GM18873 (cell line): Measurements from ENCODE around the gene THAP5.
A peak's percentile ranks its signal among the peaks of the same experiment; 100 is the strongest.

Source experiments
- ATAC-seq: cut with Tn5 transposase; IDR thresholded peaks from one replicate; pipeline ENCODE4 v1.9.1; 2021; ENCODE audit warnings: mild to moderate bottlenecking, moderate library complexity, moderate number of reproducible peaks; ENCODE audit not compliant: unreplicated experiment, low FRiP score

The THAP5 gene, protein sequence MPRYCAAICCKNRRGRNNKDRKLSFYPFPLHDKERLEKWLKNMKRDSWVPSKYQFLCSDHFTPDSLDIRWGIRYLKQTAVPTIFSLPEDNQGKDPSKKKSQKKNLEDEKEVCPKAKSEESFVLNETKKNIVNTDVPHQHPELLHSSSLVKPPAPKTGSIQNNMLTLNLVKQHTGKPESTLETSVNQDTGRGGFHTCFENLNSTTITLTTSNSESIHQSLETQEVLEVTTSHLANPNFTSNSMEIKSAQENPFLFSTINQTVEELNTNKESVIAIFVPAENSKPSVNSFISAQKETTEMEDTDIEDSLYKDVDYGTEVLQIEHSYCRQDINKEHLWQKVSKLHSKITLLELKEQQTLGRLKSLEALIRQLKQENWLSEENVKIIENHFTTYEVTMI

DNA sequence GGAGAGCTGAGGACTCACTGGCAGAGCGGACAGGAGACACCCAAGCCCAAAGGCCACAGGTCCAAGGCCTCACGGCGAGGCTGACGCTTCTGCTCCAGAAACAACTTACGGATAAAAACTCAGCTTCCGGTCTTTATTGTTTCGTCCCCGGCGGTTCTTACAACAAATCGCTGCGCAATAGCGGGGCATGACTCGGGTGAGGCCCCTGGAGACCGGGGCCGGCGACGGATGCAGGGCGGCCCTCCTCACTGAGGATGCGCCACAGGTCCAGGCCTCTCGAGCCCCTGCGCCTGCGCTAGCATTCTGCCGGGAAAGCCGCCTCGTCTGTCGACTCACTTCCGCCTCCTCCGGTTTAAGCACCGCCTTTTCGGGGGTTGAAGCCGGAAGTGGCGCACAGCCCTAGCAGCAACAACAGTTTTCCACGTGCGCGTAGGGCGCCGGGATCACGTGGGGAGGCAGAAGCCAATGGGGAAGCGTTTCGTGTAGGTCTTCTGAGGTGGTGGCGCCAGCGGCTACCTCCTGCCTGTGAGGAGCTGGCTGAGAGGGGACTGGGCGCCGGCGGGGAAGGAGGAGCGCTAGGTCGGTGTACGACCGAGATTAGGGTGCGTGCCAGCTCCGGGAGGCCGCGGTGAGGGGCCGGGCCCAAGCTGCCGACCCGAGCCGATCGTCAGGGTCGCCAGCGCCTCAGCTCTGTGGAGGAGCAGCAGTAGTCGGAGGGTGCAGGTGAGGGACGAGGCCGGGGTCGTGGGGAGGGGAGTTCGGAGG lies at the start of gene THAP5, which contains the start of gene DNAJB9:
THAP5 (minus strand) TSS at position 326 of the 765 bp plus-strand sequence; CDS start at position 189, 137 bp downstream.
DNAJB9 (plus strand) TSS at position 494 of the 765 bp plus-strand sequence. CDS start 1,853 bp downstream, outside the sequence.
- peak; percentile 97 for ATAC-seq

DNA sequence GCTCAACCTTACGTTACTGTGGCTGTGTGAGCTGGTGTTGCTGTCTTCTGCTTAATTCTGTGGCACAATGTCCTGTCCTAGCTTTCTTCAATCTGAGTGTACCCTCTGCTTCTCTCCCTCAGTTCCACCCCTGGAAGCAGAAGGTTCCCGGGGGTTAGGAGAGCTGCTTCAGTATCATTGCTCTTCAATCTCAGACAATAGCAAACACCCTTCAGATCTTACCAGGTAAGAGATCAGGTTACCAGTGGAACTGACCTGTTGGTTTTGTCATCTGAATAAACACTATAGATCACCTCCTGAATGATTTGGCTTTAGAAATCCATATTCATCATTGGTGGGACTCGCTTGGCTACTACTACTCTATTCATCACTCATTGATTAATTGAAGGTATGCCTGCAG lies 48.5 kb upstream of the THAP5 start:
- no peak for ATAC-seq

DNA sequence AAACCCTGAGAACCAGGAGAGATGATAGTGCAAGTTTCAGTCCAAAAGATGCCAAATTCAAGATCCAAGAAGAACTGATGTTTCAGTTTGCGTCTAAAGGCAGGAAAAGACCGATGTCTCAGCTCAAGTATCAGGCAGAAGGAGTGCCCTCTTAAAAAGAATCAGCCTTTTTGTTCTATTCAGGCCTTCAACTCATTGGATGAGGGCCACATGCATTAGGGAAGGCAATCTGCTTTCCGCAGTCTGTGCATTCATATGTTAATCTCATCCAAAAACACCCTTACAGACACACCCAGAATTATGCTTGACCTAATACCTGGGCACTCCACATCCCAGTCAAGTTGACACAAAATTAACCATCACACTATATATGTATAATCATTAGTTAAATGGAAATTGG lies 45.4 kb upstream of the THAP5 start:
- no peak for ATAC-seq

DNA sequence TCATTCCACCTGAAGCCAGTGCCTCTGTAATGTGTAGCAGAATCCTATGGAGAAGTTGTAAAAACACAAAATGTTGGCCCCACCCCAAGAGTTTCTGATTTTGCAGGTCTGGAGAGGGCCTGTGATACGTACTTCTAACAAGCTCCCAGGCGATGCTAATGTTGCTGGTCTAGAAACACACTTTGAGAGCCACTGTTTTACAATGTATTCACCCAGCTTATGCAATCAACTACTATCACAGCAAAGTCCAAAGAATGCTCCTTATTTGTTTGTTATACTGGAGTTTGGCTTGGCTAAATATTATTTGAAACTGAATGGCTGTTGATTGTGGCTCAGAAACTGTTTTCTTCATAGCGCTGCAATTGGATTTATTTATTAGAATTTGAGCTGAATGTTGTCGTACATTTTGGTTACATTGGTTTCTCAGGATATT lies 44.5 kb upstream of the THAP5 start:
- no peak for ATAC-seq

DNA sequence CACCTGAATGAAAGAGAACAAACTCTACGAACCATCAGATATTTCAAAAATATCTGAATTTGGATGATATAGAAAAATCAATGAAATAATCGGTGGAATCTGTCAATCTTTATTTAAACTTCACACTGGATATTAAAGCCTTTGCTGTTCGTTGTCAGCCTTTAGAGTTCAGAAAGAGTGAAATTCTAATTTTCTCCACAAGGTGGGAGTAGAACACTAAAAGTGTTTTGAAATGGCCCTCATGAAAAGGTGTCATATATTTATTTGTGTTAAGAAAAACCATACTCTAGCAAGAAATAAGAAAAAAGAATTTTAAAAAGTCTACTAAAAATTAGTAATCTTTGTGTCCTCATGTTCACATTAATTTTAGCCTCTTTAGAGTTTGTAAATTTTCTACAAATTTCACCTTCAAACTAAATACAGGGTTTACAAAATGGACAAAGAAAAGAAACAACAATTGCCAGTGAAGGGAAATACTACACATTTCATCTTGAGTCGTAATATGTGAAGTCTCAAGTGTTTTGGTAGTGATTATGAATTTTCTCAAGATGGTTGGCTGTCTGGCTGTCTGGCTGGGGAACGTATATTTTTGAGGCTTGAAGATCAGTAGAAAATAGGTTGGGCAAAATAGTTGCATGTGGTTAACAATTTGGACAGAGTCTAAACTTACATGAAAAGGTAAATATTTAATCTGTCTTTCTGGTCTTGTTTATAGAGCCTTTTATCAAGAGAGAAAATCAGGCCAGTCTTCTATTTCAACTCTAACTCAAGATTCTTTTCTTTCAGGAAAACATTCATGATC lies 43.8 kb upstream of the THAP5 start:
- no peak for ATAC-seq

DNA sequence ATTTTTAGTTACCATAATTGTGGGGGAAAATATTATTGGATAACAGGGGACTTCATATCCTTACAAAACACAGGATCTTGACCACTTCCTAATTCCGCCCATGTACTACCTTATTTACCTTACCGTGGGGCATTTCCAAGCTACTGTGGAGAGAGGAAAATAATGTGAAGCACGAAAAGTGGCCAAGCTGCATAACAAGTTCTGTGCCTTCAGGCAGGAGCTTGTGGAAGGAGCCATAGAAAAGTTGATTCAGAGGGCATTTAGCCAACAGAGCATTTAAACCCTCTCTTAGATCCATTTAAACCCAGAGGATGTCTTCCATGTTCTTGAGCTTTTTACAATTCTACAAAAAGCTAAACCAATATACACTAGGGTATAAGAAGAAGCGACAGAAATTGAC lies 41.8 kb upstream of the THAP5 start:
- ATAC-seq: no peak

DNA sequence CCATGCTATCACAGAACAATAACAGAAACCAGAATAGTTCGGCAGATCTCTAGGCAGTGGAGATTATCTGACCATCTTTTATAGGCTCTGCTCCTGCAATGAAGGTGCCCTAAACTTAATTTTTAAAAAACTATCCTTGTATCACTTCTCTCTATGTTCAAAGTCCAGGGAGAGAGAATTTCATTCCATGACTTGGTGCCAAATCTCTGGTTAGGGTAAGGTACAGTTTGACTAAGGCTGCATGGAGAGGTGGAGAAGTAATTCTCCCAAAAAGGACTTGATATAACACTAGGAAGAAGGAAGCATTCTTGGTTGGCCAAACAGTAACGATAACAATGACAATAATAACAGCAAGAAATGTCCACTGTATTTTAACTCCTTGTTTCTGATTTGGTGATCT lies 40.1 kb upstream of the THAP5 start:
- ATAC-seq: no peak

DNA sequence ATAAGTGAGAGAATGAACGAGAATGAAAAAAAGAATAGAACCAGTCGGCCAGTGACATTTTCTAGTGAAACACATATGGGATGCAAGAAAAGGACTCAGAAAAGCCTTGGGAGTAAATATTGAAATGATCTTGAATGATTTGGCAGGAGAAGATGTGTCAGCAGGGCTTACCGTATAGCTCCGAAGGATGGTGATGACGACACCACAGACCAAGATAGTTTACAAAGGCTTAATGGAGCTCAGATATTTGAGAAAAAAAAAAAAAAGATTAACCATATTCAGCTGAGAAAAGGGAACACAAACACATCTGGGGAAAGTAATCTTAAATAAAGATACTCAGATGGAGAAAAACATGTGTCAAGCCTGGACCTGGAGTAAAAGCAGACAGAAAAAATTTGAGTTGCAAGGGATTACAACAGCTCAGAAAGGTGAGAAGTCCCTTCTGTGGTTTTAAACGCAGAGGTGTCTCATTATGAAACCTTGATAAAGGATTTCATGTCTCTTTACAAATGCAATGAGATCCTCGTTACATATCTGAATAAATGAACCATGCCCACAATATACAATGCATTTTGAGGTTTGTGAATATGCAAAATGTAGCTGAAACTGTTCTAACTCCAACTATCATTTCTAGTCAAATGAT lies 36.2 kb upstream of the THAP5 start:
- no peak for ATAC-seq

DNA sequence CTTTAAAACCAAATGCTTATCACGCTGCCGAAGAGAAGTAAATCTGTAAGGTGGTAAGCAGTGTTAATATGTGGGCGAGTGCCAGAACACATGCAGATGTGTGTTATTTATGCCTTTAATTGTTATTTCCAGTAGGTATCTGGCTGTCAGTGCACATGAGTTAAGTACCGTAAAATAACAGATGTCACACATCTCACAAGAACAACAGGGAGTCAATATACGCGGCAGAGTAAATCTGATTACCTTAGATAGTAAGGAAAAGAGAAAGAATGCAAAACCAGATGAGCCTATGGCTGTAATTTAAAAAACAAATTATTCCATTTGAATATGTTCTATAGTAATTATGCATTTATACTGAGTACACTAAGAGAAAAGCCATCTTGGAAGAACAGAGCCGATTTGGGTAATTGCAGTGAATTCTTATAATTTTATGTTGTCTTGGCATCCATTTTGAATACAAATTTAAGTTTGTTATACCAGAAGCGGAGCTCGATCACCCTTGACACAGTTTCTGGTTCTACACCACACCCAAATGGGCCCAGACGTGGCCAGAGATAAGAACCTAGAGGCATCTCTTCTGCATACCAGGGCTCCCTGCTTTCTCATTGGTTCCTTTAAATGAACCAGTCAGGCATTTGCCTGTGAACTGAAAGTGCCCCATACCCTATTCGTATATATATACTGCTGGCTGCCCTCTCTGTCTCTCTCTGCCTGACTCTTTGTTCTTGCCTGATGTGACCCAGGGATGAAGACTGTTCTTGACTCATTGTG lies 35.0 kb upstream of the THAP5 start:
- ATAC-seq: no peak

DNA sequence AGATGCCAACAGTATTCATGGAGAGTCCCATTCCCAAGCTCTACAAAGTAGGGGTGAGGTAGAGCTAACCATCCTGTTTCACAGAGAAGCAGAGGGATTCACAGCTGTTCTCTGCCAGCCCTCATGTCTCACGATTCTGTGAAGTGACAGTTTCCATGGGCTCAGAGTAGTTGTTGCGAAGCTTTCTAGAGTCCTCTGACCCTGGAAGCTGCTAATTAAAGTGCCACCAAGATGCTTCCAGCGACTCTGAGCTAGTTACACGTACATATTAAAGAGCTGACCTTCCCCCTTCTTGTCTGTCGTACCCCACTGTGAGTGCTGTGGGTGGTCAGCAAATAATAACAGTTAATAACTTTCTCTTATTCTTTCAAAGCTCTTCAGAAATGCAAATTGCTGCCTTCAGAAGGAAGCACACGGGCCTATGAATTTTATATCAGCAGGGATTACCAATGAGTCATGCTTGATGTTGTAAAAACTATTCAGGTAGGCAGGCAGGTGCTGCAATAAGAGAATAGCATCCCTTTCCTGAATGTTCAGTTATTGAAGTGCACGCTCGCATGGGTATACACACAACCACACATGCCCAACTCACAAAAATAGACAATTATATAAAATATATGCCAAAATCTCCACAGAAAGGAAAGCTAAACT lies 34.3 kb upstream of the THAP5 start:
- no peak for ATAC-seq

DNA sequence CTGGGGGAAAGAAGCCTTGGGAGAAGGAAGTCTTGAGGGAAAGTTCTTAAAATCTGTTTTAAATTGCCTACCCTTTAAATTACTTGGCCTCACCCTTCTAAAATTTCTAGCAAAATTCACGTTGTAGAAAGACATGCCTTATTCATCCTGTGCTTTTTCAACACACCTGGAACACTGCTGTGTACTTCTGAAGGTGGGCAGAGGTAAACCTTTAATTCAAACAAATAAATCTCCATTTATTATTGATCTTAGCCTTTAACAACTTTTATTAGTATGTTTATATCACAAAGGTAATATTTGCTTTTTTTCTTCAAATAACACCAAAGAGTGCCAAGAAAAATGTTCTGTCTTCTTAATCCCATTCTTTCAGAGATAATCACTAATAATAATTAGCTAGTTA lies 30.9 kb upstream of the THAP5 start:
- no peak for ATAC-seq

DNA sequence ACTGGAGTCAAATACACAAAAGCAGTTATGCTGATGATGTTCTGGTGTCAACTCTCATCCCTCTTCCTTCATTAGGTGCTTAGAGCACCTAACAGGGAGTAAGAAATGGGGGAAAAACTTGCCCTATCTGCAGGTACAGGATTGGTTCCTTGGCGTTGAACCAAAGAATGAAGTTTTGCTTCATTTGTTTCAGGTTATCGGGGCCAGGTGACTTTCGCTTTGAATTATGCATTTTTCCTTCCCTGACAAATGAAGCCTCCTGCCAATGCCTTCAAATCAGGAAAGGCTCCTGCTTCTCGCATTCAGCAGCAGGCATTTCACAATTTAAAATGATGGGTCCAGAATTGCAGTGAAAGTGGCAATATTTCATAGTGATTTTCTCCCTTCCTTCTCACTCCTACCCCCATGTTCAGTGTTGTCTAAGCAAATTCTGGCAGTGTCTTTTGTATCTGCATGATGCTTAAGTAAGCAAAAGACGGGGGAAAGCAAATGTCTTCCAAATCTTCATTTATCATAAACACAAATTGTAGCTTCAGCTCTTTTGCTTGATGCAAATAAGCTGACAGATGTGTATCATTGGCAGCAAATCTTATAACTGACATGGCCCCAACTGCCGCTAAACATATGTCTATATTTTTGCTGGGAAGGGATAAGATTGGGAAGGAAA lies 29.5 kb upstream of the THAP5 start:
- no peak for ATAC-seq

DNA sequence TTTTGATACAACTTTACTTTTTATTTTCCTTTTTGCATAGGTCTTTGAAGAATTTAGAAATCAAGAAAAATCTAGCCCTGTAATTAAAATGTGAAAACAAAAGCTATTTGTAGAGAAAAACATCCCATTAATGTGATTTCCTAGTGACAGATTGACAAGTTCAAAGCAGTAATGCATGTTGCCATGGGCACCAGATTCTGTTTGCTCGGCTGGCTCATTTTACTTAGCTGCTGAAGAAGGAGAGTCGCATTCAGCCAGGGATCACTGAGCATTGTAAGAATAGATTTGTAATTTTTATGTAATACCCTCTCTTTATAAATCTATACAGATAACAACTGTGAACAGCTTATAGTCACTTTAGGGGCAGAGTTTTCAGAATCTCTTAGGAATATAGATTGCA lies 28.6 kb upstream of the THAP5 start:
- ATAC-seq: no peak

DNA sequence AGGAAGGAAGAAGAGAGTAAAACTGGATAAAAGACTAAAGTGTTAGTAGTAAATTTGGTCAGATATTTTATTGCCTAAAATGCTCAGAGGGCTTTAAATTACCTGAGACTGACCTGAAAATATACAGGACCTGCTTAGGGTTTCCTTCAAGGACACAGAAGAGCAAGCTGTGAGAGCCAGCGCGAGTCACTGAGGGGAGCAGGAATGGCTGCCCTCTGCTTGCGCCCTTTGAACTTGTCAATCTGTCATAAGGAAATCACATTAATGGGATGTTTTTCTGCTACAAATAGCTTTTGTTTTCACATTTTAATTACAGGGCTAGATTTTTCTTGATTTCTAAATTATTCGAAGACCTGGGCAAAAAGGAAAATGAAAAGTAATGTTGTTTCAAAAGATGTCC lies 27.1 kb upstream of the THAP5 start:
- peak; percentile 60 for ATAC-seq

DNA sequence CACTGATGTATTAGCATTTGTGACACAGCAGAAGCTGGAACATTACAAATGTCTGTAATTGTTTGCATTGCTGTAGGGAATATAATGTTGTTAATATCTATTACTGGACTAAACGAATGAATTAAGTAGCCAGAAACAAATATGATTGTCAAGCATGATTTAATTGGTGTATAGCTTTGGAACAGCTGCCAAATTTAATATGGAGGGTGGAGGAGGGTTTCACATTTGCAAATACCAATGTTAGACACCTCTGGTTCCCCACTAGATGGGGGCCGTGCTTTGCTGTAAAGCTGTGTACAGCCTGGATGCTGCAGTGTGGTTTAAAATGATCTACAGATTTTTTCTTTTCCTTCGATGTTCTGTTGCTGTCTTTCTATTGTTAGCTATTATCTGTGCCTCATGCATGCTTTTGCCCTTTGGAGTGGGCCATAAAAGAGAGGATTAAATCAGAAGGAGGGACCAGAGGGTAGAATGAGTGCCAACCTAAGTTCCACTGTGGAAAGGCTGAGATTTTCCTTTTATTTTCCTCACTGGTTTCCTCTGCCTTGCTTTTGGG lies 23.2 kb upstream of the THAP5 start:
- no peak for ATAC-seq

DNA sequence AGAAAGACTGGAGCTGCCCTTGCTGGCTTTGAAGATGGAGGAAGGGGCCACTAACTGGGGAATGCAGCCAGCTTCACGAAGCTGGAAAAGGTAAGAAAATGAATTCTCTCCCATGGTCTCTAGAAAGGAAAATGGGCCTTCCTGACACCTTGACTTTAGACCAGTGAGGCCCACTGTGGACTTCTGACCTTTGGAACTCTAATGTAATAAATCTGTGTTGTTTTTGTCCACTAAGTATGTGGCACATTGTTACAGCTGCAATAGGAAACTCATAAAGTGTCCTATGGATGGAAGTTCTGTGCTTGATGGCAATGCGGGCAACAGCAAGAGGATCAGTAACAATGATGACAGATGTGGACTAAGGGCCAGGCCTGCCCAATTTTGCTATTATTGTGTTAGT lies 21.1 kb upstream of the THAP5 start:
- ATAC-seq: no peak

DNA sequence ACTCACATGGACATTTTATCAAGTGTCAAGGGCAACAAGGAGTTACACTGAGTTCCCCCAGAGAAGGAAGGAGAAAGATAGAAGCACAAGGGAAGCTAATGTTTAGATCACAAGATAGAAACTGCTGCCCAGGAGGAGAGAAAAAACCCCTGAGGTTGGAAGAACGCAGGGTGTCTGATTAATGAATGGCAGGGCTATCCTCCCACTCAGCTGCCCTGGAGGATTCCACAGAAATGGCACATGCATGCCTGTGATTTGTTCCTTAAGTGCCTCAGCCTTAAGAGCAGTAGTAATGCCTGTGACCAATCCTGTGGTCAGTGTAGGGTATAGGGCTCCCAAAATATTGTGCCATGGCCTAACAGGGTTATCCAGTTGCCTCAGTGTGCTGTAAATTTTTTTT lies 20.4 kb upstream of the THAP5 start:
- no peak for ATAC-seq

DNA sequence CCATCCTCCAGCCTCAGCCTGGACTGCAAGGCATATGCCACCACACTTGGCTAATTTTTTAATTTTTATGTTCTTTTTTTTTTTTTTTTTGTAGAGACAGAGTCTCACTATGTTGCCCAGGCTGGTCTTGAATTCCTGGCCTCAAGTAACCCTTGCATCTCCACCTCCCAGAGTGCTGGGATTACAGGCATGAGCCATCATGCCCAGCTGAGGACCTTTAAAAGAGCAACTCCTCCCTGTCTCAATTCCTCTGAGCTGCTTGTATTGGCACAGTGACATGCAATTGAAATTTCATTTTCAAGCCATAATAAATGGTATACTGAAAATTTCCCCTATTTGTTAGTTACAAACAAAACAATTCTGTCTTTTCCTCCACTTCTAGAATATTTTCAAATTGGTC lies 19.7 kb upstream of the THAP5 start:
- no peak for ATAC-seq
